ENCODE results near the gene BSPRY.

GRCh38 chr9:113399646-113400200 lies 50.4 kb downstream of the BSPRY start:
- TF ChIP-seq REST (IDR thresholded peaks at IDR 0.05; ENCODE audit: insufficient replicate concordance, low read depth) (no peak), CTCF (IDR thresholded peaks at IDR 0.05; ENCODE audit: insufficient read depth, low read length) (no peak), POLR2AphosphoS5 (IDR thresholded peaks at IDR 0.05; ENCODE audit: low read depth) (no peak)

All from HL-60 (cell line).